NCI-H1694 (cell line): ENCODE results near the gene AHNAK.
"Not testable (repeated sequence)": the region's sequence is repeated elsewhere in the genome, so short reads cannot be mapped to it uniquely, and the experiment has no call there.

ENCODE experiments used
- DNase-seq: peaks from one replicate; lab custom pipeline; 2025; lab: John Stamatoyannopoulos, UW

The AHNAK gene

GRCh38 chr11:62553080-62553838 is 6.7 kb upstream of the AHNAK start:
- DNase-seq = no peak

GRCh38 chr11:62552485-62553079 is 6.0 kb upstream of the AHNAK start:
- DNase-seq = no peak

GRCh38 chr11:62550478-62550877 is 3.9 kb upstream of the AHNAK start:
- not testable (repeated sequence) for DNase-seq

- DNase-seq = no peak
Observed at GRCh38 chr11:62548545-62549335, 2.1 kb upstream of the AHNAK start.

- DNase-seq = no peak
Observed at GRCh38 chr11:62547691-62548281, 1.2 kb upstream of the AHNAK start.

GRCh38 chr11:62546929-62547625 is 471 bp upstream of the AHNAK start:
- DNase-seq = no peak

- no peak for DNase-seq
Observed at GRCh38 chr11:62545437-62546243, 966 bp downstream of the AHNAK start.

GRCh38 chr11:62544581-62545436 is 1.8 kb downstream of the AHNAK start:
- no peak for DNase-seq

- no peak for DNase-seq
Observed at GRCh38 chr11:62543680-62544444, 2.7 kb downstream of the AHNAK start.

- peak; percentile 49 for DNase-seq
Observed at GRCh38 chr11:62542750-62543567, 3.6 kb downstream of the AHNAK start.

- DNase-seq = no peak
Observed at GRCh38 chr11:62542111-62542745, 4.4 kb downstream of the AHNAK start.

- DNase-seq = no peak
Observed at GRCh38 chr11:62540804-62541701, 5.6 kb downstream of the AHNAK start.

GRCh38 chr11:62539238-62539925 is 7.2 kb downstream of the AHNAK start:
- no peak for DNase-seq

GRCh38 chr11:62538470-62539237 is 8.0 kb downstream of the AHNAK start:
- DNase-seq = no peak

GRCh38 chr11:62536301-62536957 is 10.2 kb downstream of the AHNAK start:
- DNase-seq = no peak
